ENCODE measurements around the gene MED10.

DNA sequence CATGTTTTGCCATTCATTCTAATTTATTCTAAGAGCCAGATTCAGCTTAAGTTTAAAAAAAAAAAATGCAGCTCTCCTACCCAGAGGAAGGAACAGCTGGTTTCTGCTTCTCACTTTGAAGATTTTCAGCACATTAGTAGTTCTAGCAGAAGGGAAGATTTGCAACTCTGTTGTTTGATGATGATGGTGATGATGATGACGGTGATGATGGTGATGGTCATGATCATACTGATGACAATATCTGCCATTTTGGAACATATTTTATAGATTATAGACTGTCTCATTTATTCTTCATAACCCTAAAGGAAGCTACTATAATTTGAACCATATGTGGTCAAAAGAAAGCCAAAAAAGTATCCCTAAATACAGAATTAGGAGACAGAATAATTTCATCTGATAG is 7.9 kb upstream of the MED10 start:
- TF ChIP-seq POLR2A (IDR thresholded peaks at IDR 0.05; ENCODE audit: low read depth, low read length) (no peak), POLR2AphosphoS5 (IDR thresholded peaks at IDR 0.05; ENCODE audit: low read depth, low read length) (no peak)

All from GM12892 (cell line).